RWPE2 (cell line): Measurements from ENCODE around the gene NPR3.

Source experiments
- ATAC-seq: fragments of 200-7000 bp; cut with Tn5 transposase; 3 replicates; pipeline ENCODE4 v1.9.1; 2021; ENCODE audit warnings: low read depth
- DNase-seq: peaks from one replicate; pipeline ENCODE4 v3.0.0-alpha.2; 2020; ENCODE audit warnings: low spot score
- H3K27ac ChIP-seq: fragments of 450-650 bp; 2 replicates; pipeline ENCODE4 v1.5.1; 2017; ENCODE audit warnings: mild to moderate bottlenecking; ENCODE audit not compliant: poor library complexity, severe bottlenecking
- H3K27me3 ChIP-seq: fragments of 250-450 bp; sonication (Bioruptor Pico); 2 replicates; pipeline ENCODE4 v1.5.1; 2021; ENCODE audit warnings: mild to moderate bottlenecking, moderate library complexity; ENCODE audit not compliant: insufficient read depth, poor library complexity, severe bottlenecking
- H3K36me3 ChIP-seq: fragments of 250-450 bp; sonication (Bioruptor Pico); 2 replicates; pipeline ENCODE4 v1.5.1; 2020; ENCODE audit warnings: low read depth, mild to moderate bottlenecking, moderate library complexity
- H3K4me1 ChIP-seq: fragments of 250-450 bp; sonication (Bioruptor Pico); 2 replicates; pipeline ENCODE4 v1.5.1; 2021; ENCODE audit warnings: mild to moderate bottlenecking, moderate library complexity; ENCODE audit not compliant: insufficient read depth, poor library complexity, severe bottlenecking
- H3K4me3 ChIP-seq: fragments of 250-450 bp; sonication (Bioruptor Pico); 2 replicates; pipeline ENCODE4 v1.5.1; 2021; ENCODE audit warnings: mild to moderate bottlenecking, moderate library complexity; ENCODE audit not compliant: severe bottlenecking
- H3K9me3 ChIP-seq: fragments of 250-450 bp; sonication (Bioruptor Pico); 2 replicates; pipeline ENCODE4 v1.5.1; 2021; ENCODE audit warnings: mild to moderate bottlenecking, moderate library complexity; ENCODE audit not compliant: severe bottlenecking
- TF ChIP-seq, protein P1 (sequence below): fragments of 450-650 bp; IDR thresholded peaks from one replicate; pipeline ENCODE4 v1.5.1; 2017; ENCODE audit warnings: mild to moderate bottlenecking, moderate library complexity; ENCODE audit not compliant: poor library complexity, severe bottlenecking

Gene NPR3

DNA sequence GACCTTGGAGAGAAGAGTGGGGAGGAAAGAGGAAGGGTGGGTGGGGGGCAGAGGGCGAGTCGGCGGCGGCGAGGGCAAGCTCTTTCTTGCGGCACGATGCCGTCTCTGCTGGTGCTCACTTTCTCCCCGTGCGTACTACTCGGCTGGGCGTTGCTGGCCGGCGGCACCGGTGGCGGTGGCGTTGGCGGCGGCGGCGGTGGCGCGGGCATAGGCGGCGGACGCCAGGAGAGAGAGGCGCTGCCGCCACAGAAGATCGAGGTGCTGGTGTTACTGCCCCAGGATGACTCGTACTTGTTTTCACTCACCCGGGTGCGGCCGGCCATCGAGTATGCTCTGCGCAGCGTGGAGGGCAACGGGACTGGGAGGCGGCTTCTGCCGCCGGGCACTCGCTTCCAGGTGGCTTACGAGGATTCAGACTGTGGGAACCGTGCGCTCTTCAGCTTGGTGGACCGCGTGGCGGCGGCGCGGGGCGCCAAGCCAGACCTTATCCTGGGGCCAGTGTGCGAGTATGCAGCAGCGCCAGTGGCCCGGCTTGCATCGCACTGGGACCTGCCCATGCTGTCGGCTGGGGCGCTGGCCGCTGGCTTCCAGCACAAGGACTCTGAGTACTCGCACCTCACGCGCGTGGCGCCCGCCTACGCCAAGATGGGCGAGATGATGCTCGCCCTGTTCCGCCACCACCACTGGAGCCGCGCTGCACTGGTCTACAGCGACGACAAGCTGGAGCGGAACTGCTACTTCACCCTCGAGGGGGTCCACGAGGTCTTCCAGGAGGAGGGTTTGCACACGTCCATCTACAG is 760 bp downstream of the NPR3 start:
- Histone ChIP-seq H3K4me3 (peak overlapping the region; percentile 40), H3K36me3 (no peaks in the 10 kb centered on the region), H3K27me3 (peaks cover 26% of the 10 kb centered on the region), H3K27ac (no peak overlapping the region), H3K4me1 (no peaks in the 10 kb centered on the region), H3K9me3 (no peaks in the 10 kb centered on the region)
- peak; percentile 71 for DNase-seq
- ATAC-seq = peak; percentile 53
- TF ChIP-seq, protein P1, sequence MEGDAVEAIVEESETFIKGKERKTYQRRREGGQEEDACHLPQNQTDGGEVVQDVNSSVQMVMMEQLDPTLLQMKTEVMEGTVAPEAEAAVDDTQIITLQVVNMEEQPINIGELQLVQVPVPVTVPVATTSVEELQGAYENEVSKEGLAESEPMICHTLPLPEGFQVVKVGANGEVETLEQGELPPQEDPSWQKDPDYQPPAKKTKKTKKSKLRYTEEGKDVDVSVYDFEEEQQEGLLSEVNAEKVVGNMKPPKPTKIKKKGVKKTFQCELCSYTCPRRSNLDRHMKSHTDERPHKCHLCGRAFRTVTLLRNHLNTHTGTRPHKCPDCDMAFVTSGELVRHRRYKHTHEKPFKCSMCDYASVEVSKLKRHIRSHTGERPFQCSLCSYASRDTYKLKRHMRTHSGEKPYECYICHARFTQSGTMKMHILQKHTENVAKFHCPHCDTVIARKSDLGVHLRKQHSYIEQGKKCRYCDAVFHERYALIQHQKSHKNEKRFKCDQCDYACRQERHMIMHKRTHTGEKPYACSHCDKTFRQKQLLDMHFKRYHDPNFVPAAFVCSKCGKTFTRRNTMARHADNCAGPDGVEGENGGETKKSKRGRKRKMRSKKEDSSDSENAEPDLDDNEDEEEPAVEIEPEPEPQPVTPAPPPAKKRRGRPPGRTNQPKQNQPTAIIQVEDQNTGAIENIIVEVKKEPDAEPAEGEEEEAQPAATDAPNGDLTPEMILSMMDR = no peak

DNA sequence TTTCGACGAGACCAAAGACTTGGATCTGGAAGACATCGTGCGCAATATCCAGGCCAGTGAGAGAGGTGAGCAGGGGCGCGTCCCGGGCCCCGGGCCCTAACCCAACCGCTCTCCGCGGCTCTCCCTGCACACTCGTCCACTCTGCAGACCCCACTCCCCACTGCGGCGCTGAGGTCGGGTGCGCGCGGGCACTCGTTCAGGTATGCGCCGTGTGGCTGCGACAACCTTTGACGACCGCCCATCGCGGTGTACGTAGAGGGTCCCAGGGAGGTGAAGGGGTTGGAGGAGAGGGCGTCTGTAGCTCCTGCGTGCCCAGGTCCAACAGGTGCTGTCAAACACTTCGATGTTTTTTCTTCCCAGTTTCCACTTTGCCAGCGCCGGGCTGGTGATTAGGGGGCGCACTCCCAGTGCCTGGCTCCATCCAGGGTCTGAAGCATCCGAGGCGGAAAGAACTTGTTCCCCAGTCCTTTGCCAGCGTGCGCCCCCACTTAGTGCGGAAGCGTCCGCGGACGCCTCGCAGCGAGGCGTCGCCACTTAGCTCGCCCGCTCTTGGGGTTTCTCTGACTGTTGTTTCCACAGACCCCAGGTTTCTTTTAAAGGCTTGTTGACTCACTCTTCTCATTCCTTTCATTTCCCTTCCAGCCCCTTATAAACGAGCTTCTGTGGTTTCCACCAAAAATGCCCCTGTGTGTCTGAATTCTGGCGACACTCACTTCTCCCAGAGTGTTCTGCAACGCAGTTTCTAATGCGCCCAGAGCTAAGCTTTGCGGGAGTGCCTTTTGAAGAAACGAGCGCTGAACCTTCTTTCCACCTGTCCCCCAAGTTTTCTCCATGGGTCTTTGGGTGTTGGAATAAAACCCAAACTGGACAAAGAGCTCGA is 1.6 kb downstream of the NPR3 start:
- Histone ChIP-seq H3K4me1 (no peaks in the 10 kb centered on the region), H3K27ac (no peak overlapping the region), H3K36me3 (no peaks in the 10 kb centered on the region), H3K27me3 (peaks cover 26% of the 10 kb centered on the region), H3K9me3 (no peaks in the 10 kb centered on the region), H3K4me3 (no peak overlapping the region)
- TF ChIP-seq, protein P1 = no peak
- DNase-seq = no peak
- no peak for ATAC-seq

- H3K27me3 ChIP-seq = peaks cover 26% of the 10 kb centered on the region
- ATAC-seq (no peak), DNase-seq (no peak)
- TF ChIP-seq, protein P1 = no peak
- H3K9me3 ChIP-seq = no peaks in the 10 kb centered on the region
- no peaks in the 10 kb centered on the region for H3K4me1 ChIP-seq
- no peaks in the 10 kb centered on the region for H3K36me3 ChIP-seq
- H3K27ac ChIP-seq = no peak overlapping the region
- no peak overlapping the region for H3K4me3 ChIP-seq
Observed at GRCh38 chr5:32713361-32713769, 2.2 kb downstream of the NPR3 start.

- Histone ChIP-seq H3K36me3 (no peaks in the 10 kb centered on the region), H3K4me1 (no peaks in the 10 kb centered on the region), H3K9me3 (no peaks in the 10 kb centered on the region), H3K27ac (no peak overlapping the region), H3K27me3 (peaks cover 26% of the 10 kb centered on the region), H3K4me3 (no peak overlapping the region)
- DNase-seq = no peak
- ATAC-seq = no peak
- TF ChIP-seq, protein P1 = no peak
Observed at GRCh38 chr5:32713770-32714381, 2.8 kb downstream of the NPR3 start.
